ENCODE results near the gene BANF1. TPM values are rescaled to one million over a fixed set of nuclear protein-coding genes. Genes with fewer than 3 reads are reported as not detected.

BANF1 gene
- total RNA-seq, 1 donor from 2014 or later, result 180 TPM

GRCh38 chr11:65978391-65979238, 23.7 kb upstream of the BANF1 start:
- no peak for TF ChIP-seq CTCF (IDR thresholded peaks at IDR 0.05; ENCODE audit: insufficient read depth, low read depth, low read length)
- no peaks in the 10 kb centered on the region for H3K9me3 Mint-ChIP-seq (ENCODE audit: unreplicated experiment)
- Histone ChIP-seq H3K4me2 (ENCODE audit: low read length) (no peak overlapping the region), H3K27ac (ENCODE audit: low read depth, low read length) (no peak overlapping the region), H3K36me3 (ENCODE audit: insufficient read depth, low read length) (peaks cover 3% of the 10 kb centered on the region), H3K9ac (ENCODE audit: low read length) (no peak overlapping the region), H3K27me3 (ENCODE audit: insufficient read depth, low read length) (no peaks in the 10 kb centered on the region), H3K4me1 (ENCODE audit: insufficient read depth, low read length) (no peaks in the 10 kb centered on the region), H2AFZ (ENCODE audit: low read depth, low read length) (no peak overlapping the region), H3K79me2 (ENCODE audit: insufficient read depth, low read length) (no peaks in the 10 kb centered on the region), H4K20me1 (ENCODE audit: insufficient read depth, low read length) (peaks cover 7% of the 10 kb centered on the region), H3K9me3 (ENCODE audit: insufficient read depth, low read depth, low read length) (no peaks in the 10 kb centered on the region), H3K4me3 (ENCODE audit: insufficient read depth, low read depth, low read length) (no peak overlapping the region)
- no peaks in the 10 kb centered on the region for H3K4me1 Mint-ChIP-seq (ENCODE audit: low read depth, unreplicated experiment)
- H3K27me3 Mint-ChIP-seq (ENCODE audit: low read depth, unreplicated experiment), result no peaks in the 10 kb centered on the region
- FAIRE-seq (no peak), DNase-seq (ENCODE audit: low read depth) (no peak)
- H3K36me3 Mint-ChIP-seq (ENCODE audit: low read depth, unreplicated experiment), result peaks cover 10% of the 10 kb centered on the region
- H3K4me3 Mint-ChIP-seq (ENCODE audit: unreplicated experiment), result no peak overlapping the region
- H3K27ac Mint-ChIP-seq (ENCODE audit: unreplicated experiment), result no peak overlapping the region

- H3K4me1 Mint-ChIP-seq (ENCODE audit: low read depth, unreplicated experiment), result no peaks in the 10 kb centered on the region
These were observed 23.0 kb upstream of the BANF1 start for GRCh38 chr11:65979261-65979759.

More at GRCh38 chr11:65979261-65979759, 23.0 kb upstream of the BANF1 start:
- Histone ChIP-seq H3K27ac (ENCODE audit: low read depth, low read length) (no peak overlapping the region), H2AFZ (ENCODE audit: low read depth, low read length) (no peak overlapping the region), H3K36me3 (ENCODE audit: insufficient read depth, low read length) (no peaks in the 10 kb centered on the region), H3K4me3 (ENCODE audit: insufficient read depth, low read depth, low read length) (no peak overlapping the region), H3K27me3 (ENCODE audit: insufficient read depth, low read length) (no peaks in the 10 kb centered on the region), H3K79me2 (ENCODE audit: insufficient read depth, low read length) (no peaks in the 10 kb centered on the region), H3K4me2 (ENCODE audit: low read length) (no peak overlapping the region), H3K9me3 (ENCODE audit: insufficient read depth, low read depth, low read length) (no peaks in the 10 kb centered on the region), H3K9ac (ENCODE audit: low read length) (no peak overlapping the region), H3K4me1 (ENCODE audit: insufficient read depth, low read length) (no peaks in the 10 kb centered on the region), H4K20me1 (ENCODE audit: insufficient read depth, low read length) (peaks cover 7% of the 10 kb centered on the region)
- peaks cover 10% of the 10 kb centered on the region for H3K36me3 Mint-ChIP-seq (ENCODE audit: low read depth, unreplicated experiment)
- no peak for DNase-seq (ENCODE audit: low read depth)
- no peak overlapping the region for H3K27ac Mint-ChIP-seq (ENCODE audit: unreplicated experiment)
- no peak for FAIRE-seq
- TF ChIP-seq EZH2 (IDR thresholded peaks at IDR 0.05; ENCODE audit: insufficient read depth, low read length) (no peak), CTCF (IDR thresholded peaks at IDR 0.05; ENCODE audit: insufficient read depth, low read depth, low read length) (no peak)
- H3K4me3 Mint-ChIP-seq (ENCODE audit: unreplicated experiment), result no peak overlapping the region
- H3K9me3 Mint-ChIP-seq (ENCODE audit: unreplicated experiment), result no peaks in the 10 kb centered on the region
- no peaks in the 10 kb centered on the region for H3K27me3 Mint-ChIP-seq (ENCODE audit: low read depth, unreplicated experiment)

Measured in astrocyte (in vitro differentiated cells and primary cell).